ENCODE data around the gene SOX10.
"Not testable (repeated sequence)": the region's sequence is repeated elsewhere in the genome, so short reads cannot be mapped to it uniquely, and the experiment has no call there.

Gene SOX10

GRCh38 chr22:37985751-37986281 is 1.5 kb upstream of the SOX10 start:
- DNase-seq, result no peak

- no peak for DNase-seq
Observed at GRCh38 chr22:37985050-37985585, 763 bp upstream of the SOX10 start.

GRCh38 chr22:37982938-37983859 is 1.2 kb downstream of the SOX10 start:
- DNase-seq, result peak in 1 of 2 donors; percentile 7

GRCh38 chr22:37982151-37982785 is 2.1 kb downstream of the SOX10 start:
- DNase-seq, result no peak

GRCh38 chr22:37981282-37982011 is 2.9 kb downstream of the SOX10 start:
- DNase-seq, result no peak

- no peak for DNase-seq
Observed at GRCh38 chr22:37979782-37980181, 4.6 kb downstream of the SOX10 start.

GRCh38 chr22:37976547-37976946 is 7.8 kb downstream of the SOX10 start:
- DNase-seq, result no peak

- DNase-seq, result not testable (repeated sequence)
Observed at GRCh38 chr22:37976022-37976421, 8.3 kb downstream of the SOX10 start.

GRCh38 chr22:37975153-37975552 is 9.2 kb downstream of the SOX10 start:
- DNase-seq, result no peak

GRCh38 chr22:37973271-37974170 is 10.8 kb downstream of the SOX10 start:
- DNase-seq, result no peak

GRCh38 chr22:37972527-37972926 is 11.8 kb downstream of the SOX10 start:
- DNase-seq, result no peak

- DNase-seq, result no peak
Observed at GRCh38 chr22:37971475-37972434, 12.6 kb downstream of the SOX10 start.

- DNase-seq, result no peak
Observed at GRCh38 chr22:37970864-37971263, 13.5 kb downstream of the SOX10 start.

GRCh38 chr22:37968452-37969251 is 15.7 kb downstream of the SOX10 start:
- DNase-seq, result no peak

- DNase-seq, result no peak
Observed at GRCh38 chr22:37967637-37968451, 16.5 kb downstream of the SOX10 start.

GRCh38 chr22:37967147-37967546 is 17.2 kb downstream of the SOX10 start:
- no peak for DNase-seq

- no peak for DNase-seq
Observed at GRCh38 chr22:37965940-37966664, 18.3 kb downstream of the SOX10 start.

GRCh38 chr22:37961062-37961461 is 23.3 kb downstream of the SOX10 start:
- no peak for DNase-seq

Data from stimulated activated CD4-positive, alpha-beta T cell treated with anti-CD3 and anti-CD28 coated beads, Interleukin-2, amount 100 ng/mL, for 24 hours (primary cell).